ENCODE measurements around the gene ITGB2.
A peak's percentile ranks its signal among the peaks of the same experiment; 100 is the strongest.
"Not testable (repeated sequence)": the region's sequence is repeated elsewhere in the genome, so short reads cannot be mapped to it uniquely, and the experiment has no call there.

Gene ITGB2

GRCh38 chr21:44881198-44881872 is 39.4 kb downstream of the ITGB2 start:
- POLR2A ChIA-PET, result no interaction called here
- no peak for TF ChIP-seq CTCF (IDR thresholded peaks at IDR 0.05; ENCODE audit: control extremely low read depth, extremely low read depth, low read depth, missing control alignments)

GRCh38 chr21:44880405-44881197 is 40.1 kb downstream of the ITGB2 start:
- ChIA-PET CTCF (interaction anchor here (1.0 to 4.5 kb wide), 5 partner anchors 13 to 80 kb away, joined by 3 to 46 read pairs (median 15); partner anchors contain the start of gene UBE2G2), POLR2A (no interaction called here)
- no peak for TF ChIP-seq CTCF (IDR thresholded peaks at IDR 0.05; ENCODE audit: control extremely low read depth, extremely low read depth, low read depth, missing control alignments)
- no peak for DNase-seq (ENCODE audit: extremely low spot score)

More at GRCh38 chr21:44881198-44881872, 39.4 kb downstream of the ITGB2 start:
- CTCF ChIA-PET, result interaction anchor here (1.0 to 4.5 kb wide), 4 partner anchors 13 to 80 kb away, joined by 3 to 46 read pairs (median 12); partner anchors contain the start of gene UBE2G2
- DNase-seq (ENCODE audit: extremely low spot score), result no peak

GRCh38 chr21:44879238-44879637 is 41.5 kb downstream of the ITGB2 start:
- DNase-seq (ENCODE audit: extremely low spot score); POLR2A ChIA-PET: not testable (repeated sequence)
- CTCF ChIA-PET, result interaction anchor here (3.2 kb wide), 1 partner anchor 14 kb away, joined by 15 read pairs; no protein-coding TSS in a partner anchor

- no peak for DNase-seq (ENCODE audit: extremely low spot score)
- ChIA-PET CTCF (interaction anchor here (0.7 to 3.2 kb wide), 3 partner anchors 15 to 42 kb away, joined by 3 to 15 read pairs (median 3); partner anchors contain the start of gene ITGB2), POLR2A (no interaction called here)
- TF ChIP-seq CTCF (IDR thresholded peaks at IDR 0.05; ENCODE audit: control extremely low read depth, extremely low read depth, low read depth, missing control alignments), result no peak
These were observed 42.4 kb downstream of the ITGB2 start for GRCh38 chr21:44878053-44878982.

DNA sequence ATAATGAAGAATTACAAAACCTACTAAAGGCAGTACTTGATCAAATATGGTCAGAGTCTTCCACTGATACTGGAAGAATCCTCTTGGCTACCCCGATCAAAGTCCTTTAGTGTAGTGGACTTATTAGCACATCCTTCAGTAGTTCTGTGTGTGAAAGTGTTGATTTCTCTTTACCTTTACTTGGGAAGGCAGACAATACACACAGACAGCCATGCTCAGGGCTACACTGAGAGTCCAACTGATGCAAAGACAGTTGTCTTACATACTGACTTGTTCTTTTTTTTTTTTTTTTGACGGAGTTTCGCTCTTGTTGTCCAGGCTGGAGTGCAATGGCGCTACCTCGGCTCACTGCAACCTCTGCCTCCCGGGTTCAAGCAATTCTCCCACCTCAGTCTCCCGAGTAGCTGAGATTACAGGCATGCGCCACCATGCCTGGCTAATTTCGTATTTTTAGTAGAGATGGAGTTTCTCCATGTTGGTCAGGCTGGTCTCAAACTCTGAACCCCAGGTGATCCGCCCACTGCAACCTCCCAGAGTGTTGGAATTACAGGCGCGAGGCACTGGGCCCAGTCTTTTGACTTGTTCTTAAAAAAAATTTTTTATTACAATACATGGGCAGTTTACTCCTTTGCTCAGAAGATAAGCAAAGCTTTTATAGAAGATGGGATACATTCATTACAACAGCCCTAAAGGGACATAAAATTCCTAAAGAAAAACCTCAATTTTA is 43.7 kb downstream of the ITGB2 start:
- CTCF ChIA-PET, result interaction anchor here (0.8 to 3.2 kb wide), 3 partner anchors 9 to 44 kb away, joined by 3 to 15 read pairs (median 3); partner anchors contain the start of gene ITGB2
- TF ChIP-seq CTCF (IDR thresholded peaks at IDR 0.05; ENCODE audit: control extremely low read depth, extremely low read depth, low read depth, missing control alignments), result no peak
- POLR2A ChIA-PET, result no interaction called here
- no peak for DNase-seq (ENCODE audit: extremely low spot score)

DNA sequence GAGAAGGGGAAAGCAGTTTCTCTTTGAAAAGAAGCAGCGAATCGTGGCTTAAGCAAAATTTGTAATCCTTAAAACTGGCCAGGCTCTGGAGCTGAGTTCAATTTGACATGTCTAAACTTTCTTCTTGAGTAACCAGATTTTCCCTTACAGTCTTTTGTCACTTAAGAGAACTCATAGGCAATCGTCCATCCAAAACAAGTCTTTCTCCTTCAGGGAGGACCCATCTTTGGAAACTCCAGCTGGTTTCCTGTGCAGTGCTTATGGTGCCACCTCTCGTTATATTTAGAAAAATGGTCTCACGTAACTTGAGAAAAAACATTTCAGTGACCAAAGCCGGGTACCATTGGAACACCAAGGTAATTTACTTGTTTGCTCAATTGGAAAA is 45.4 kb downstream of the ITGB2 start:
- no peak for DNase-seq (ENCODE audit: extremely low spot score)
- POLR2A ChIA-PET, result no interaction called here
- peak; percentile 15 for TF ChIP-seq CTCF (IDR thresholded peaks at IDR 0.05; ENCODE audit: control extremely low read depth, extremely low read depth, low read depth, missing control alignments)
- CTCF ChIA-PET, result interaction anchor here (1.2 to 1.3 kb wide), 3 partner anchors 17 to 76 kb away, joined by 3 read pairs; no protein-coding TSS in a partner anchor

Data from GM10248 (cell line).